ENCODE data around the gene MAGI1. TPM values are rescaled to one million over a fixed set of nuclear protein-coding genes. Genes with fewer than 3 reads are reported as not detected.
A peak's percentile ranks its signal among the peaks of the same experiment; 100 is the strongest.
"Not testable (repeated sequence)": the region's sequence is repeated elsewhere in the genome, so short reads cannot be mapped to it uniquely, and the experiment has no call there.

MAGI1 gene
- polyA plus RNA-seq, 1 experiment, result 14.2 TPM

GRCh38 chr3:65551945-65552344 is 486.8 kb downstream of the MAGI1 start:
- POLR2A ChIA-PET, result interaction anchor here (0.7 kb wide), 1 partner anchor 82 kb away, joined by 3 read pairs; no protein-coding TSS in a partner anchor
- no peaks in the 10 kb centered on the region for H3K9me3 ChIP-seq (ENCODE audit: control insufficient read depth, insufficient read depth, low read length)
- no peak for DNase-seq (ENCODE audit: low read depth, low spot score)
- TF ChIP-seq CTCF (IDR thresholded peaks at IDR 0.05; ENCODE audit: low read depth, low read length), result no peak
- H3K27ac ChIP-seq (ENCODE audit: low read depth, low read length), result no peak overlapping the region
- H3K27me3 ChIP-seq (ENCODE audit: control insufficient read depth, insufficient read depth, low read length), result no peaks in the 10 kb centered on the region
- no peak overlapping the region for H3K4me3 ChIP-seq (ENCODE audit: low read depth, low read length)
- CTCF ChIA-PET, result no interaction called here

- CTCF ChIA-PET, result no interaction called here
- no peaks in the 10 kb centered on the region for H3K27me3 ChIP-seq (ENCODE audit: control insufficient read depth, insufficient read depth, low read length)
- no peak for DNase-seq (ENCODE audit: low read depth, low spot score)
- no peak for TF ChIP-seq CTCF (IDR thresholded peaks at IDR 0.05; ENCODE audit: low read depth, low read length)
- POLR2A ChIA-PET, result no interaction called here
- no peak overlapping the region for H3K27ac ChIP-seq (ENCODE audit: low read depth, low read length)
- H3K9me3 ChIP-seq (ENCODE audit: control insufficient read depth, insufficient read depth, low read length), result no peaks in the 10 kb centered on the region
- no peak overlapping the region for H3K4me3 ChIP-seq (ENCODE audit: low read depth, low read length)
Measured at GRCh38 chr3:65550137-65550536, 488.6 kb downstream of the MAGI1 start.

- H3K27me3 ChIP-seq (ENCODE audit: control insufficient read depth, insufficient read depth, low read length), result no peaks in the 10 kb centered on the region
- CTCF ChIA-PET, result no interaction called here
- H3K27ac ChIP-seq (ENCODE audit: low read depth, low read length), result no peak overlapping the region
- H3K4me3 ChIP-seq (ENCODE audit: low read depth, low read length), result peak overlapping the region; percentile 61
- TF ChIP-seq CTCF (IDR thresholded peaks at IDR 0.05; ENCODE audit: low read depth, low read length), result no peak
- H3K9me3 ChIP-seq (ENCODE audit: control insufficient read depth, insufficient read depth, low read length), result no peaks in the 10 kb centered on the region
- DNase-seq (ENCODE audit: low read depth, low spot score), result no peak
- POLR2A ChIA-PET, result interaction anchor here (0.5 kb wide), 1 partner anchor 26 kb away, joined by 3 read pairs; no protein-coding TSS in a partner anchor
Measured at GRCh38 chr3:65549626-65549959, 489.1 kb downstream of the MAGI1 start.

- no peak for TF ChIP-seq CTCF (IDR thresholded peaks at IDR 0.05; ENCODE audit: low read depth, low read length)
- DNase-seq (ENCODE audit: low read depth, low spot score), result no peak
- ChIA-PET POLR2A (interaction anchor here (0.5 kb wide), 1 partner anchor 26 kb away, joined by 3 read pairs; no protein-coding TSS in a partner anchor), CTCF (no interaction called here)
- Histone ChIP-seq H3K4me3 (ENCODE audit: low read depth, low read length) (peak overlapping the region; percentile 61), H3K9me3 (ENCODE audit: control insufficient read depth, insufficient read depth, low read length) (no peaks in the 10 kb centered on the region), H3K27me3 (ENCODE audit: control insufficient read depth, insufficient read depth, low read length) (no peaks in the 10 kb centered on the region), H3K27ac (ENCODE audit: low read depth, low read length) (no peak overlapping the region)
Measured at GRCh38 chr3:65548848-65549625, 489.7 kb downstream of the MAGI1 start.

GRCh38 chr3:65545429-65545828 is 493.3 kb downstream of the MAGI1 start:
- no peak overlapping the region for H3K4me3 ChIP-seq (ENCODE audit: low read depth, low read length)
- ChIA-PET POLR2A (no interaction called here), CTCF (no interaction called here)
- no peak for TF ChIP-seq CTCF (IDR thresholded peaks at IDR 0.05; ENCODE audit: low read depth, low read length)
- no peak for DNase-seq (ENCODE audit: low read depth, low spot score)
- no peaks in the 10 kb centered on the region for H3K27me3 ChIP-seq (ENCODE audit: control insufficient read depth, insufficient read depth, low read length)
- H3K9me3 ChIP-seq (ENCODE audit: control insufficient read depth, insufficient read depth, low read length), result no peaks in the 10 kb centered on the region
- no peak overlapping the region for H3K27ac ChIP-seq (ENCODE audit: low read depth, low read length)

- H3K27me3 ChIP-seq (ENCODE audit: control insufficient read depth, insufficient read depth, low read length); POLR2A ChIA-PET; H3K27ac ChIP-seq (ENCODE audit: low read depth, low read length); CTCF ChIA-PET; DNase-seq (ENCODE audit: low read depth, low spot score); H3K9me3 ChIP-seq (ENCODE audit: control insufficient read depth, insufficient read depth, low read length); H3K4me3 ChIP-seq (ENCODE audit: low read depth, low read length): not testable (repeated sequence)
Measured at GRCh38 chr3:65543391-65543790, 495.3 kb downstream of the MAGI1 start.
